K562 (cell line): ENCODE results near the gene TRMT112. TPM values are rescaled to one million over a fixed set of nuclear protein-coding genes. Genes with fewer than 3 reads are reported as not detected.

Source experiments
- ATAC-seq: fragments of 200-7000 bp; cut with Tn5 transposase; 3 replicates; pipeline ENCODE4 v1.9.1; 2020; ENCODE audit warnings: moderate library complexity
- BruUV-seq: library from RNA; stranded (reverse); fragments of 400-500 nt; replicated peaks from 2 replicates; lab custom pipeline; 2021; lab: Mats Ljungman, UMichigan
- CTCF ChIA-PET: fragments of 300-600 bp; formaldehyde crosslinking; extraction: SDS; loops from one replicate; lab custom pipeline; 2021; ENCODE audit warnings: low intra/inter-chr PET ratio; lab: Yijun Ruan, JAX
- POLR2A ChIA-PET: fragments of 300-600, 350-650 bp; sonication (Branson Sonifier 250); formaldehyde crosslinking; extraction: SDS; loops from one replicate; lab custom pipeline; 2021; ENCODE audit warnings: antibody characterized with exemption, inconsistent platforms; lab: Yijun Ruan, JAX
- DNase-seq, 4 experiments: peaks; one replicate each; pipeline versions ENCODE4 v3.0.0 to v3.0.0-alpha.2; 2011 to 2018; ENCODE audit warnings: low spot score in 3 of 4, mixed read lengths in 3 of 4; ENCODE audit errors: extremely low read depth in 1 of 4
- FAIRE-seq: peaks from 2 replicates; lab custom pipeline; 2011; peaks lifted over from hg19 to GRCh38; lab: Jason Lieb, UNC
- H2AFZ ChIP-seq: 2 replicates; pipeline ENCODE4 v1.6.0; 2011; ENCODE audit warnings: low read depth, low read length, control low read depth, inconsistent platforms
- H3K27ac ChIP-seq: fragments of 200-600 bp; 3 replicates; pipeline ENCODE4 v1.8.0; 2011; ENCODE audit warnings: low read depth, mild to moderate bottlenecking, control low read depth, inconsistent platforms, low read length, moderate library complexity, mixed read lengths; ENCODE audit errors: extremely low read depth
- H3K27me3 ChIP-seq, 2 experiments: fragments of 300-600 bp in 1 of 2; 2 replicates in 1 of 2; 3 replicates in 1 of 2; pipeline versions ENCODE4 v1.6.0 to v1.8.0; 2011; ENCODE audit warnings: inconsistent platforms in 2 of 2, low read length in 2 of 2, mild to moderate bottlenecking in 1 of 2, mixed read lengths in 1 of 2, moderate library complexity in 1 of 2; ENCODE audit not compliant: control insufficient read depth in 2 of 2, insufficient read depth in 2 of 2
- H3K36me3 ChIP-seq: fragments of 300-600 bp; 3 replicates; pipeline ENCODE4 v1.8.0; 2011; ENCODE audit warnings: mild to moderate bottlenecking, low read length, inconsistent platforms; ENCODE audit not compliant: control insufficient read depth, insufficient read depth
- H3K4me1 ChIP-seq, 2 experiments: fragments of 200-600 bp in 1 of 2; replicated peaks in 1 of 2; 2 replicates in 1 of 2; 3 replicates in 1 of 2; pipeline versions ENCODE4 v1.5.1 to v1.8.0; 2011; ENCODE audit warnings: inconsistent platforms in 2 of 2, low read length in 2 of 2, mild to moderate bottlenecking in 1 of 2, mixed read lengths in 1 of 2, moderate library complexity in 1 of 2; ENCODE audit not compliant: control insufficient read depth in 2 of 2, insufficient read depth in 2 of 2
- H3K4me2 ChIP-seq: 2 replicates; pipeline ENCODE4 v1.6.1; 2011; ENCODE audit warnings: low read length, control low read depth, inconsistent platforms, mixed read lengths; ENCODE audit not compliant: insufficient read depth
- H3K4me3 ChIP-seq: fragments of 200-600 bp; sonication (generic), shearing (Covaris generic); 2 replicates; pipeline ENCODE4 v1.5.1; 2016; ENCODE audit warnings: control low read depth, inconsistent platforms
- H3K79me2 ChIP-seq: fragments of 200-600 bp; 3 replicates; pipeline ENCODE4 v1.8.0; 2011; ENCODE audit warnings: low read length, inconsistent platforms; ENCODE audit not compliant: control insufficient read depth, insufficient read depth
- H3K9ac ChIP-seq, 2 experiments: 2 replicates each; pipeline versions ENCODE4 v1.6.0 to v1.6.1; 2011; ENCODE audit warnings: low read depth in 2 of 2, low read length in 2 of 2, control low read depth in 1 of 2, inconsistent platforms in 1 of 2, mild to moderate bottlenecking in 1 of 2, mixed read lengths in 1 of 2; ENCODE audit not compliant: insufficient read depth in 1 of 2
- H3K9me1 ChIP-seq: one replicate; pipeline ENCODE4 v1.6.0; 2011; ENCODE audit warnings: inconsistent platforms, mild to moderate bottlenecking, low read length, moderate library complexity; ENCODE audit not compliant: control insufficient read depth, insufficient read depth
- H3K9me3 ChIP-seq: replicated peaks from 2 replicates; pipeline ENCODE4 v1.5.1; 2011; ENCODE audit warnings: low read depth, low read length, inconsistent platforms; ENCODE audit not compliant: control insufficient read depth, insufficient read depth
- H4K20me1 ChIP-seq: replicated peaks from 2 replicates; pipeline ENCODE4 v1.6.1; 2011; ENCODE audit warnings: low read length, inconsistent platforms, mixed read lengths; ENCODE audit not compliant: control insufficient read depth, insufficient read depth
- DNMT1 ChIP-seq: fragments of 450-650 bp; IDR thresholded peaks from 2 replicates; pipeline ENCODE4 v1.6.1; 2016; ENCODE audit warnings: antibody characterized with exemption, mild to moderate bottlenecking
- GABPB1 ChIP-seq: sonication (generic); formaldehyde crosslinking; IDR thresholded peaks from 2 replicates; pipeline ENCODE4 v1.8.0; 2022; ENCODE audit warnings: mild to moderate bottlenecking, missing genetic modification reagents
- KAT7 ChIP-seq: sonication (generic); formaldehyde crosslinking; IDR thresholded peaks from 2 replicates; pipeline ENCODE4 v1.8.0; 2022; ENCODE audit warnings: missing genetic modification reagents, mild to moderate bottlenecking, borderline replicate concordance
- POLR2B ChIP-seq: fragments of 450-650 bp; IDR thresholded peaks from 2 replicates; pipeline ENCODE4 v1.6.1; 2018; ENCODE audit warnings: low read depth; ENCODE audit not compliant: partially characterized antibody
- RBM14 ChIP-seq: fragments of 200-400 bp; formaldehyde crosslinking; IDR thresholded peaks from 2 replicates; pipeline ENCODE4 v1.6.1; 2018; ENCODE audit warnings: low read depth, mild to moderate bottlenecking, low read length, moderate library complexity, borderline replicate concordance; ENCODE audit not compliant: insufficient read depth
- SPI1 ChIP-seq: IDR thresholded peaks from 2 replicates; pipeline ENCODE4 v1.6.1; 2011; ENCODE audit warnings: low read depth, low read length, control low read depth, borderline replicate concordance
- WGBS: fragments of 100-300 bp; shearing (Covaris generic); methylation state at CpG from one replicate; pipeline ENCODE4 v1.1.6; 2016; ENCODE audit warnings: low coverage, mixed read lengths; ENCODE audit not compliant: insufficient coverage; ENCODE audit errors: missing lambda C conversion rate; 5-methylcytosine and 5-hydroxymethylcytosine counted together
- in situ Hi-C: fragments of 300-500 bp; cut with MboI; formaldehyde crosslinking; loops from 4 replicates; pipeline ENCODE4 v1.15.0; 2018; ENCODE audit warnings: inconsistent platforms, mixed read lengths
- intact Hi-C: fragments of 100-400 bp; cut with micrococcal nuclease; formaldehyde crosslinking; loops from 2 replicates; pipeline ENCODE4 v1.14.2; 2022
- polyA plus RNA-seq, 8 experiments: library from polyadenylated mRNA; depleted of rRNA in 4 of 8; stranded (reverse) in 5 of 8; unstranded in 3 of 8; fragments of >200 nt; fragmentation: Nextera tagmentation in 2 of 8; fragmentation: Illumina TruSeq in 1 of 8; extraction: Ambion mirVana in 2 of 8; extraction: Trizol in 1 of 8; gene quantifications; 2 replicates each; pipeline versions ENCODE4 v1.2.1 to v1.2.3, GENCODE V29; 2011 to 2014; ENCODE audit warnings: inconsistent platforms in 1 of 8, missing spikeins in 1 of 8
- total RNA-seq, 7 experiments: library from RNA; depleted of rRNA in 6 of 7; stranded (reverse); fragments of >200 nt in 6 of 7; fragmentation: Illumina TruSeq in 2 of 7; extraction: Trizol in 2 of 7; gene quantifications; 2 replicates each; pipeline versions ENCODE4 v1.2.1 to v1.2.3, GENCODE V29; 2011 to 2021; ENCODE audit warnings: low replicate concordance in 1 of 7

The TRMT112 gene
- total and polyA plus RNA-seq, 9 of the 15 experiments (the other 6 are each of a cell fraction or from before 2014, with no cell fraction given): 162 to 444 (median 300) TPM

GRCh38 chr11:64339754-64340408 lies 22.5 kb upstream of the TRMT112 start, which contains the start of gene CCDC88B:
CCDC88B (plus strand) TSS chr11:64340204; CDS start chr11:64340267, 63 bp downstream.
- peaks cover 33 to 68% of the 10 kb centered on the region in 2 experiments for H3K4me1 ChIP-seq
- H4K20me1 ChIP-seq: no peaks in the 10 kb centered on the region; the same call in 1 of the 2 replicates
- TF ChIP-seq GABPB1 (CRISPR knock-in tag) (peak; percentile 33; the same call in 1 of the 2 replicates), DNMT1 (no peak), SPI1 (peak; percentile 55; the same call in 1 of the 2 replicates), KAT7 (CRISPR knock-in tag) (0 out of 2 replicates have a peak, but pooled peaks have one; percentile 38), POLR2B (no peak), RBM14 (no peak)
- CTCF ChIA-PET: no interaction called here
- H2AFZ ChIP-seq: peak within 1 kb of the TSS; percentile 86
- H3K4me2 ChIP-seq: peak within 1 kb of the TSS; percentile 75
- no peaks in the 10 kb centered on the region for H3K9me1 ChIP-seq
- WGBS: 55% methylated on average over 16 of the region's 16 CpGs
- no peaks in the 10 kb centered on the region for H3K36me3 ChIP-seq
- no peak for ATAC-seq
- peak within 1 kb of the TSS; percentile 36 to 77; a peak in 3 of 4 replicates for H3K9ac ChIP-seq
- BruUV-seq: no TSS peak
- H3K4me3 ChIP-seq: peak within 1 kb of the TSS; percentile 28
- DNase-seq: no peak
- no peaks in the 10 kb centered on the region for H3K9me3 ChIP-seq
- FAIRE-seq: no peak
- H3K27me3 ChIP-seq: no peaks in the 10 kb centered on the region
- H3K27ac ChIP-seq: no peak within 1 kb of the TSS; the same call in 2 of the 3 replicates
- POLR2A ChIA-PET: interaction anchor here (1.4 kb wide), 2 partner anchors 16 to 22 kb away, joined by 3 to 4 read pairs; partner anchors contain the start of genes PRDX5 and TRMT112
- H3K79me2 ChIP-seq: no peaks in the 10 kb centered on the region
- in situ Hi-C loops: no loop called here
- intact Hi-C loops: no loop called here
